HG03565 (cell line): ENCODE results near the gene TTBK1.
"Not testable (repeated sequence)": the region's sequence is repeated elsewhere in the genome, so short reads cannot be mapped to it uniquely, and the experiment has no call there.

Experiments used
- ATAC-seq: cut with Tn5 transposase; IDR thresholded peaks from one replicate; pipeline ENCODE4 v1.9.1; 2021; ENCODE audit warnings: mild to moderate bottlenecking, moderate library complexity; ENCODE audit not compliant: unreplicated experiment

TTBK1 gene

DNA sequence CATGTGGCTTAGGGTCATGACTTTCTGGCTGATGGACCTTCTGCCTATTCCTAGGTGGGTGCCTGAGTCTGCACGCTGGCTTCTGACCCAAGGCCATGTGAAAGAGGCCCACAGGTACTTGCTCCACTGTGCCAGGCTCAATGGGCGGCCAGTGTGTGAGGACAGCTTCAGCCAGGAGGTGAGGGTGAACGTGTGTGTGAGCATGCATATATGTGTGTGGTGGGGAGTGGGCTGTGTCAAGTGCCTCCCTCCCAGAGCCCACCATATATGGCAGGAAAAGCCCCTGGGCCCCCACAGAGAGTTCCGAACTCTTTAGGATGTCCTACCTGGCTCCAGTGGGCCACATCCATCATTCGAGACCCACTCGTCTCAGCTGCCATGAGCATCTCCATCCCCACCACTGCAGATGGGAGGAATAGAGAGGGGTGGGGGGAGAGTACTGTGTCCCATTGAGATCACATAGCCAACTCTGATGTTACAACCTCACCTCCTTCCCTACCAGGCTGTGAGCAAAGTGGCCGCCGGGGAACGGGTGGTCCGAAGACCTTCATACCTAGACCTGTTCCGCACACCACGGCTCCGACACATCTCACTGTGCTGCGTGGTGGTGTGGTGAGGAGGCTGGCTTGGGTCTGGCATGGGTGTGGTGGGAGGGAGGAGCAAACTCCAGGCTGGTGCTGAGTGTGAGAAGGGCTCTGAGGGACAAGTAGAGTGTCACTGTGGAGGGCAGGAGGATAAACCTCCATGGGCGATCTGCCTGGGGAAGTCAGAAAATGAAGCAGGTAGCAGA lies 58.0 kb downstream of the TTBK1 start:
- no peak for ATAC-seq

DNA sequence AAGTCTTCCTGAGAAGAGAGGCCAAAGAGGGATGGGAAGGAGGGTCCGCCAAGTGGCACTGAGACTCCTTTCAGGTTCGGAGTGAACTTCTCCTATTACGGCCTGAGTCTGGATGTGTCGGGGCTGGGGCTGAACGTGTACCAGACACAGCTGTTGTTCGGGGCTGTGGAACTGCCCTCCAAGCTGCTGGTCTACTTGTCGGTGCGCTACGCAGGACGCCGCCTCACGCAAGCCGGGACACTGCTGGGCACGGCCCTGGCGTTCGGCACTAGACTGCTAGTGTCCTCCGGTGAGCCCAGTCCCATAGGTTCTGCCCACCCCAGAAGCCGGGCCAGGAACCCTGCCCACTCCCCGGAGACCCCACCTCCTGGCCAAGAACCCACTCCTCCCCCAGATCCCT lies 58.8 kb downstream of the TTBK1 start:
- no peak for ATAC-seq

DNA sequence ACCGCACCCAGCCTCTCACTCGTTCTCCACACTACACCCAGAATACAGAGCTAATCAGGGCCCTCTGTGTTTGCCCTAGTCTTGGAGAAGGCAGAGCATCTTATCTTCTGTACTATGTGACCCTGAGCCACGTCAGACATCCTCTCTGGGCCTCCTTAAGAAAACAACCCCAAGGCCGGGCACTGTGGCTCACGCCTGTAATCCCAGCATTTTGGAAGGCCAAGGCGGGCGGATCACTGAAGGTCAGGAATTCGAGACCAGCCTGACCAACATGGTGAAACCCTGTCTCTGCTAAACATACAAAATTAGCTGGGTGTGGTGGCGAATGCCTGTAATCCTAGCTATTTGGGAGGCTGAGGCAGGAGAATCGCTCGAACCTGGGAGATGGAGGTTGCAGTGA lies 59.7 kb downstream of the TTBK1 start:
- ATAC-seq: not testable (repeated sequence)

DNA sequence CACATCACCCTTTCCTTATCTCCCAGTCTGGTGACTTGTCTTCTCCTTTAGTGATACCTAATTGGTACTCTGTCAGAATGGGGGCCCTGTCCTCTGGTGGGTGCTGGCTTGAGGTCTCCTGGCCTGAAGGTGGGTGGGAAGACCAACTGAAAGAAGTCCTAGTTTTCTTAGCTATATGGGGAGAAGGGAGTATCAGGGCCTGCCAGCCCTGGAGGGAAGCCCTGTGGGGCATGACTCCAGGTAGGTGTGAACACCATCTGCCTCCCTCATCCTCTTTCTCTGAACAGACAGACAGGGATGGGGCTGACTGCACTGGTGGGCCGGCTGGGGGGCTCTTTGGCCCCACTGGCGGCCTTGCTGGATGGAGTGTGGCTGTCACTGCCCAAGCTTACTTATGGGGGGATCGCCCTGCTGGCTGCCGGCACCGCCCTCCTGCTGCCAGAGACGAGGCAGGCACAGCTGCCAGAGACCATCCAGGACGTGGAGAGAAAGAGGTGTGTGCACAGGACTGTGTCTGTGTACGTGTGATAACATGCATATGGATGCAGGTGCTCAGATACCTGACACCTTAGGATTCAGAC lies 60.6 kb downstream of the TTBK1 start:
- no peak for ATAC-seq

DNA sequence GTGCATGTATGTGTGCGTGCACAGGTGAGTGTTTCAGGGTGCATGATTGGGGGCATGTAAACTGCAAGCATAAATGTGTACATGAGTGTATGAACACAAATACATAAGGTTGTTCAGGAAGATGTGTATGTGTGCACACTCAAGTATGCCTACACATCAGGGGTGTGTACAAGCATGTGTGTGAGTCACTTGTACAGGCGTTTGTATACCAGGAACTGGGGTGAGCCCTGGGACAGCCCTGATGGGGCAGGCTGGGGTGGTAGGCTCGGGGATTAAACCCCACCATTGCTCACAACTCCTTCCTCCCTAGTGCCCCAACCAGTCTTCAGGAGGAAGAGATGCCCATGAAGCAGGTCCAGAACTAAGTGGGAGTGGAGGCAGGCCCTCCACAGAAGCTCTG lies 61.1 kb downstream of the TTBK1 start:
- no peak for ATAC-seq

DNA sequence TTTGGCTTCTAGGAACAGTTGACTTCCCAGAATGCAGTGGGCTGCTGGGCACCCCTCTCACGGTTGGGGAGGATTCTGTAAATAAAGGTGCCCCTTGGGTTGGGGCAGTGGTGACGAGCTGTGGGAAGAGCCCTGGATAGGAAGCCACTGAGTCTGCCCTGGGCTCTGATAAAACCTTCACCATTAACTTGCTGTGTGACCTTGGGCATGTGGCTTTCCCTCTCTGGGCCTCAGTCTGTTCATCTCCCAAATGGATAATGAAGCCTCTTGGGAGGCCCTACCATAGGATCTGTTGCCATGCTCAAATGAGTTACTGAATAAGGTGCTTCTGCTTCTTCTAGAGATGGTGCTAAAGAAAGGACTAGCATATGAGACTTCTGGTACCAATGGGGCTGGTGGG lies 61.6 kb downstream of the TTBK1 start:
- no peak for ATAC-seq

DNA sequence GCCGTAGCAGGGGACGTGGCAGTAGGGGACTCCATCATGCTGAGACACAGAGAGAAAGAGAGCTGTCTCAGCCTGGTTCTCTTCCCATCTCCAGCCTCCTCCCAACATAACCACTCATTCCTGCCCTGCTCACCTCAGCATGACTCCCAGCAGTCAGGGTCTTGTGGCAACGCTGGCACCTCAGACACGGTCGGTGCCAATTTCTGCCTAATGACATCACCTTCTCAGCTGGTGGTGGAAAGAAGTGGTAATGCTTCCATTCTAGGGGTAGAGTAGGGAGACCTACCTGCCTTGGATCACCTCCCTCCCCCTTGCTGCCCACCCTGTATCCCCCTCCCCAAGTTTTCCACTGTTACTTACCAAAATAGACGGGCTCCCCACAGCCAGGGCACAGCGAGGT lies 62.8 kb downstream of the TTBK1 start:
- ATAC-seq: no peak

DNA sequence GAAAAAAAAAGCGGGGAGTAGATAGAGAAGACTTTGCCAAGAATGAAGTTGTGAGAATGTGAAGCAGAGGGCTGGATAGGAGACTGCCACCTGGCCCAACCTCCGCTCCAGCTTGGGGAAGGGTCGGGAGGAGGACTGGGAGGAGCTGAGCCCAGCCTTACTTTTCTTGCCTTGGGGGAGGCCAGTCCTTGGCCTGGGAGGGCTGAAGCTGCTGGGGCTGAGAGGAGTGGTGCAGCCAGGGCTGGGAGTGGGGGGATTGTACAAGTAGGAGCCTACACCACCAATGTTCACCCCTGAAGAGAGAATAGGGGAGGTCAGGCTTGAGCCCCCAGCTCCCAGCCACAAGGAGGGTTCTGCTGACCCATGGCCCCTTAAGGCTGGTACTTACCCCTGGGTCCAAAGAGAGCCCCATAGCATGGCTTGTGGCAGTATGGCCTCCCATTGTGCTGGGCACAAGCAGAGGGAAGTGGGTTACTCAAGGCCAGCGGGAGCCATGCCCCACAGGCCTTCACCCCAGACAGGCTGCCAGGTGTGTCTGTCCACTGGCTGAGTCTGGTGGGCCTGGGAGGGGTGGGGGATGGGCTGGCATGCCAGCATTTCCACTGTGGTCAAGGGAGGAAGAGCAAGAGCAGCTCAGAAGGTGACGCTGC lies 64.3 kb downstream of the TTBK1 start:
- no peak for ATAC-seq

DNA sequence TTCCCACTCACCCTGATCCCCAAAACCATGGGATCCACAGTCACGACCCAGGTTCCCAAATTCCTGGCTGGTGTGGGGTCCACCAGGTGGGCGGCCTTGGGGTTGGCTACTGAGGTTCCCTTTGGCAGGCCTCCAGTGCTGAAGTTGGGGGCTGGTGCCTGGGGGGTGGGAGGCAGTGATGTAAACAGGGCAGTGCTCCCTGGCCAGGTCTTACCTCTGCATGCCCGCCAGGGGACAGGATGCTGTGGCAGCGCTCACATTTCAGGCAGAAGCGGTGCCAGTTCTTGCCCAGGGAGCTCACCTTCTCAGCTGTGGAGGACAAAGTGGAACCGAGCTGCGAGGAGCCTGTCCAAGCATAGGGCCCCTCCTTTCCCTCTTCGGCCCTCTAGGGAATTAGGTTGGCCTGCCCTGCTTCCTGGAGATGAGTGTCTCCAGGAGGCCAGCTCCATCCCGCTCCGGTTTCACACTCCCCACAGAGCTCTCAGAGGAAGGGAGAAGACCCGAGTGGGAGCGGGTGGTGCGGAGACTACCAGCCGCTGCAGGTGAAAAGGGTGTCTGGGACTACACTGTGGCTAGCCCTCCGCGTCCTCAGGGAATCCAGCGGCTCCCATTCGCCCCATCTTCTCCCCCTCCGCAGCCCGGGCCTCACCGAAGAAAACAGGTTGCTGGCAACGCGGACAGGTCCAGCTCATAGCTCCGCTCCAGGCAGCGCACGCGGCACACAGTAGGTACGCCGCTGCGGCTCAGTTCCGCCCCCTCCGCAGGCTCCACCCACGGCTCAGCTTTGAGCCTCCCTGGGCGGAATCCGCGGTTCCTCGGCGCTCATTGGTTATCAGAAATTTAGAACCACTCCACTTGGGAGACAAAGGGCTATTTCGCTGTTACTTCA lies 65.1 kb downstream of the TTBK1 start, which contains the start of gene CRIP3:
CRIP3 (minus strand) TSS at position 726 of the 889 bp plus-strand sequence; CDS start at position 692, 34 bp downstream.
- ATAC-seq: no peak

DNA sequence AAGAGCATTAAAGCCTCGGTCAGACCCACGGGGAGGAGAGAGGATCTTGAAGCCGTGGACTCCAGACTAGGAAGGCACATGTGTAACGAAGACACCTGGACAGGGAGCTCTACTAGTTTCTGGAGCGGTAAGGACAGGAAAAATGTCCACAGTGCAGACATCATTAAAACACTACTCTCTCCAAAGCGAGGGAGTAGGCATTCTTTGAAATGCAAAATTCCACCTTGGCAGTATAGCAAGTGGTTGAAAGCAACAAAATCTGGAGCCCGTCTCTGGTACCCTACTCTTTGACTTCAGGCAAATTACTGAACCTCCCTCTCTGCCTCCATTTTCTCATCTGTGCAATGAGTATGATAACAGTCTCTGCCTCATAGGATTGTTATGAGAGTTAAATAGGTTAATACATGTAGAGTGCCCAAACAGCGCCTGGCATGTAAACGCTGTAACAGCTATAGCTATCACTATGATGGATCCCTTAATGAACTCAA lies 65.8 kb downstream of the TTBK1 start:
- no peak for ATAC-seq

DNA sequence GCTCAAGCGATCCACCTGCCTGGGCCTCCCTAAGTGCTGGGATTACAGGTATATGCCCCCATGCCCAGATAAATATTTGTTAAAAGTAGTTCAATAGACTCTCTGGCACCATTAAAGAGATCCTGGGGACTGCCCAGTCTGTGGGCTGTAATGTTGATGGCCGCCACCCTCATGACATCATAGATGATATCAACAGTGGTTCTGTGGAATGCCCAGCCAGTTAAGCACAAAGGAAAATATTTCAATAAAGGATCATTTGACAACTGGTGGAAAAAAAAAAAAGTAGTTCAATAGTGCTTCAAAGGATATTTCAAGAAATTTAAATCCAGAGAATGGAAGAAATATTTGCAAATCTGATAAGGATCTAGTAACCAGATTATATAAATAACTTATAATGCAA lies 66.9 kb downstream of the TTBK1 start:
- no peak for ATAC-seq

DNA sequence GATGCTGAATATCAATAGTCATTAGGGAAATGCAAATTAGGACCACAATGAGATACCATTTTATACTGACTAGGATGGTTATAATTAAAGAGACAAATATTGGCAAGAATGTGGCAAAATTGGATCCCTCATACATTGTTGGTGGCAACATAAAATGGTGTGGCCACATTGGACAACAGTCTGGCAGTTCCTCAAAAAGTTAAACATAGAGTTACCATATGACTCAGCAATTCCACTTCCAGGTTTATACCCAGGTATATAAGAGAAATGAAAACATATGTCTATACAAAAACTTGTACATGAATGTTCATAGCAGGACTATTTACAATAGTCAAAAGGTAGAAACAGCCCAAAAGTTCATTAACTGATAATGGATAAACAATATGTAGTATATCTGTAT lies 67.3 kb downstream of the TTBK1 start:
- ATAC-seq: no peak

DNA sequence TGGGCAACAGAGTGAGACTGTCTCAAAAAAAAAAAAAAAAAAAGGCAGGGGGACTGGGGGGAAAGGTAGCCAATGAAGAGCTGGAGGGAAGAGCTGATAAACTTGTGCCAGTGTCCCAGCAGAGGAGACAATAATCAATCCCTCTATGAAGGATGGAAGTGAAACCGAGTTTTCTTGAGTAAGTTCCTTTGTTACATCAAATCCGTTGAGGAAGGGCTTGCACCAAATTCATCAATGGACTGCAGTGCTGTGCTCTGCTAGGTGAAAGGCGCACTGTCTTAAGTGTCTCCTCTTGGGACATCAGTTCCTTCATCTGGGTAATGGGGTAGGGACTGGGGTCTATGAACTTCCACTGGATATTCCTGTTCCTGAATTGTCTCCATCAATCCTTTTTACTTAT lies 68.4 kb downstream of the TTBK1 start:
- no peak for ATAC-seq

DNA sequence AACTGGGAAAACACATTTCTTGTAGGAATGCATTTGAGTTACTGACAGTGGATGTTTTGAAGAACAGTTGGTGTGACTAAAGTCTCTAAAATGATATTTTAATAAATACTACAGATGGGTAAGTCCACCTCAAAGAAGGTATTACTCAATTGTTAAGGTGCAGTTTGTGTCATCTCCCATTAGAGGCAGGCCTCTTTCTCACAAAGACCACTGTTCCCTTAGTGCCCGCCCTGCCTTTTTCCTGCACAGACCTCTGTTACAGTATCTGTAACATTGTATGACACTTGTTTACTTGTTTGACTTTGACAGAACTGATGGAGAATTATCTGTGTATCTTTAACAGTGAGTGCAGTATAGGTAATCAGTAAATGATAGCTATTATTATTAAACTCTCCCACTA lies 70.5 kb downstream of the TTBK1 start:
- ATAC-seq: no peak

DNA sequence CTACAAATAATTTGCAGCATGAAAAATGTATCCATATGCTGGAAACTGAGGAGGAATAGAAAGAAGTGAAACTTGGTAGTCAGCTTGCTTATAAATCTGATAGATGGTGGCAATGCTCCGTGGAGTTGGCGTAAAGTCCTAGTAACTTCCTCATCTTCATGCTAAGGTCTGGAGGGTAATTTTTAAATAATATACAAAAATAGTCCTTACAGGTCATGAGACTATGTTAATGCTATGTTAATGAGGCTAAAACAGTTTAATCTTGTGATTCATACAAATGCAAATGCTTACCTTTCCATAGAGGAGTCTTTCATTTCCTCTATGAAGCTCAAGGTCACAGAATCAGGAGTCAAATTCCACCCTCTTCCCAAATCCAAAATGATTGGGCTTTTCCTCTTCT lies 74.7 kb downstream of the TTBK1 start:
- ATAC-seq: no peak

DNA sequence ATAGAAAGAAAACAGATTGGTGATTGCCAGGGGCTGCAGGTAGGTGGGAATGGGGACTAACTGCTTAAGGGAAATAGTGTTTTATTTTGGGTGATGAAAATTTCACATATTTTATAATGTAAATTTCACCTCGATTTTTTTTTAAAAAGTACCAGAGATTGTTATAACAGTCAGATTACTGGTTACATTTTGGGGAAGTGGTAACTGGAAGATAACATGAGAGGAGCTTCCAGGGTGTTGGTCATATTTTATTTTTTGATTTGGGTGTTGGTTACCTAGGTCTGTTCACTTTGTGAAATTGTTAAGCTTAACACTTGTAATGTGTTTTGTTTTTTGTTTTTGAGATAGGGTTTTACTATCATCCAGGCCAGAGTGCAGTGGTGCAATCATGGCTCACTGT lies 82.6 kb downstream of the TTBK1 start:
- no peak for ATAC-seq

DNA sequence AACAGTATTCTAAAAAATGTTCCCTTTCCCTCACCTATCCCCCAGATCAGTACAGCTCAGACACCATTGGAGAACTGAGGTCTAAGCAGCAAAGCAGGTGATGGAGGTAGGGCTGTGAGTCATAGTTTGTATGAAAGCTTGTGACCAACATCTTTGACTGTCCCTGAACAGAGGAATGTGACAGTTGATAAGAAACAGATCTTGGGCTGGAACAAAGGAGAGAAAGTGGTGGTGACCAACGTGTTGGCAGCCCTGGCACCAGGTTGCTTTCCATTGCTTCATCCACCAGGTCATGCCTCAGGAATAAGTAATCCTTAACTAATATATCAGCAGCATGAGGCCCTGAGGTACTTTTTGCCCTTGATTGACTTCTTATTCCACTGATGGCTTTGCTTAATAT lies 85.2 kb downstream of the TTBK1 start:
- ATAC-seq: no peak

DNA sequence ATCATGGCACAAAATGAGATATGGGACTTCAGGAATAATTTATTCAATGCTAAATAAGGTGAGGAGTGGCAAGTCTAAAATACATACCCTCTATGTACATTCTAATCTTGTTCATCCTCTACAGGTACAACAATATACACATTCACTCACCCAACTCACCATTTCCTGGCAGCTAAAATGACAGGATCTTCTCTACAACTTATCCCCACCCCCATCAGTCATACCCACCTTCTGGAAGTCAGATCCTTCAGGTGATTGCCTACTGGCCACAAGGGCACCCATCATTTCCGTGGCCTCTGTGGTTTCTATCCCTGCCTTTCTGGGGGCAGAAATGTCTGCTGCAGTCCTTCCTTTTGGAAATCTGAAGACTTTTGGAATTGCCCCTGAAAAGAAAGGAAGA lies 88.2 kb downstream of the TTBK1 start:
- ATAC-seq: no peak

DNA sequence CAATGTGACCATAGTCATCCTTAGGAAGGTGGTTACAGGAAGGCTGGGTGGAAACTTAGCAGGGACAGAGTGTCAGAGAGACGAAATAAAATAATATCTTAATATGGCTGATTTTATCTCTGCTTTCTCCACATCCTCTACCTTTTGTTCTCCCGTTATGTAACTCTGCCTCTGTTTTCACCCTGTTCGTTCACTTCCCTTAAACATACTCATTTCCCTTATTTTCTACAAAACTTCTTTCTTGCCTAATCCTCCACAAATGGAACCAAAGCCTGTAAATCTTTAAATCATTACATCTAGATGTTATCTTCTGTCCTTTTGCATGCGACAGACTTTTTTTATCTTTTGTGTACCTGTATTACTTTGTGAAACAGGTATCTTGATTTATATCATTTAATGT lies 88.6 kb downstream of the TTBK1 start:
- no peak for ATAC-seq

DNA sequence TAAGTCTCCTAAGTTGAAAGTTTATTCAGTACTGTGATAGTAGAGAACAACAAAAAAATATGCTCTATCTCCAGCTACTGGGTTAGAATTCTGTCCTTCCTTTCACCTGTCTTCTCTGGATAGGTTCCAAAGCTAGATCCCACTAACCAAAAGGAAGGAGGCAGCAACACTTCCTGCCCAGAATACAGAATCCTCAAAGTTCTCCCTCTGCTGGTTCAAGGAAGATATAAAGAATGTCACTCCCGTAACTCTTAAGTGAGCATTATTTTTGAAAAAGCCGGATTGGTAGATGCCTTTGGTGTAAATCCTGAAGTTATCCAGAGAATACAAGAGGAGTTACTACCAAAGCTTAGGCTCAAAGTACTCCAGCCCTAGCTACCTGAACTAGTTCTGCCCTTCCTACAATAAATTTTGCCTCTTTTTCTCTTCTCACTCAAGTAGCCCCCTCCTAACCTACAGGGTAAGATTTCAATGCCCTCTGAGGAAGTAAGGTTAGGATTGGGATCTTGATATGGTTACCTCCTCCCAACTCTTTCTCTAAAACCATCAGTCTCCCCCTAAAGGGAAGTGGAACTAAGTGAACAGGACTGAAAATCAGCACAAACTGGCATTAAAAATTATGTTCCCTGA lies 91.3 kb downstream of the TTBK1 start:
- no peak for ATAC-seq

DNA sequence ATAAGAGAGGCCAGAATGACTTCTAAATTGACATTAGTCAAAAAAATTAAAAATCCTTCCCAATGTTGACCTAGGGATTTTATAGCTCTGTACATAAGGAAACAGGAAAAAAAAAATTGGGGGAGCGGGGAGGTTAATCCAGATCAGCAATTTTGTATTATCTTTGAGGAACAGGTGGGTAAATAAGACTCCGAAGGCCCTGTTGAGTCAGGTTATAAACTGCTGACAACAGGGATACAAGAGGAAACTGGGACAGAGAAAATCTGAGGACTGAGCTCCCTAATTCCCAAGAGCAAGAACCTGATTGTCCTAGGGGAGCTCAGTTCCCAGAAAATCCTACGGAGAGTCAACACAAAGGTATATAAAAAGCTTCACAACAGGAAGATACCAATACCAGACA lies 92.2 kb downstream of the TTBK1 start:
- no peak for ATAC-seq
